Stimulated activated CD8-positive, alpha-beta memory T cell treated with anti-CD3 and anti-CD28 coated beads, Interleukin-7, amount 100 ng/mL, for 4 hours (primary cell): Measurements from ENCODE around the gene GANC.
"Not testable (repeated sequence)": the region's sequence is repeated elsewhere in the genome, so short reads cannot be mapped to it uniquely, and the experiment has no call there.

Source experiments
- DNase-seq, 2 donors: peaks; one replicate each; pipeline ENCODE4 v3.0.0-alpha.2; 2020; ENCODE audit warnings: low read depth in 2 of 2

The GANC gene

DNA sequence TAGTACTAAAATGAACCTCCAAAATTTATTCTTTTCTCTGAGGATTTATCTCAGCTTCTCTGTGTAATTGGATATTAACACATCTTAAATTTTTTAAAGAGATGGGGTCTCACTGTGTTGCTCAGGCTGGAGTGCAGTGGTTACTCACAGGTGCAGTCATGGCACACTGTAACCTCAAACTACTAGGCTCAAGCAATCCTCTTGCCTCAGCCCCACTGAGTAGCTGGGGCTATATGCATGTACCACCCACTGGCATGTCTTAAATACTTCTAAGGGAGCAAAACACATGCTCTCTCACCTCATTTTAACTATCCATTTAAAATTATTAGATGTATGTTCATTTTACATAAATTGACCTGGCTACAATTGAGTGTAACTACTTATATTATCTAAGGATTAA is 11.6 kb downstream of the GANC start:
- no peak for DNase-seq

DNA sequence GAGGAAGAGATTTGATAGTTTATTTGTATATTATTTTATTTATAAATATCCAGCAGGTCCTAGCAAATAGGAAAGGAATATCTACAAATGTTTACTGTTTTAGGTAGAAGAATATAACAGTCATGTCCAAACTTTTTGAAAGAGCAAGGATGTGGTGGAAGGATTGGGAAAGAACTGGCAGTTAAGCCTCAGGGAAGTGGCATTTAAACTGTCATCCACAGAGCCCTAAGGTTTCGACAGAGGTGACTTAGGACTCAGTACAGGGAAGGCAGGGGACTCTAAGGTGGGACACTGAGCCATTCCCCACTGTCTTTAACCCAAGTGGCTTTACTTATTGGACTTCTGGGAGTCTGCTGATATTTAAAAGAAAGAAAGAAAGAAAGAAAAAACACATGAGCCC is 12.0 kb downstream of the GANC start:
- DNase-seq: no peak

DNA sequence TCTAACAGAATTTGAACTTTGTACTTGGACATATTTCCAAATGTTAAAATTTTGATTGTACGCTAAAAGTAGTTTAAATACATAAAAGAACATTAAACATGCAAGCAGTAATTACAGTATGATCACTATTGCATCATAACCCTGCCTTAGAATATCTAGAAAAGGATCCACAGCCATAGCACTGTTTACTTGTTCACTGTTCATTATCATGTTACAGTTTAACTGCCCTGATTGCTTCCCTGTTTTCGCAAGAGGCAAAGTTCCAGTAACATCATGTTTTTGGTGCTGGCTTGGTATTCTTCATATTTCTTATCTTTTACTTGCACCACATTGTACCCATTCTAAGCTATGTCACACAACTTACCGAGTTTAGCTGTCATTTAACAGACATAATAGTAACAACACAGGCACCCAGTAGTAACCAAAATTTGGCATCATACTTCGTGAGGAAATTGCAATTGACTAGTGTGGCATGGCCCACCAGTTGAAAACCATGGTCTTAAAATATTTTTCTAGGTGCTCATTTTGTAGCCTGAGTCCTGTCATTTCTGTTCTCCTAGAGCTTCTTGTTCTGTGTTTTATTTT is 13.5 kb downstream of the GANC start:
- DNase-seq: no peak

DNA sequence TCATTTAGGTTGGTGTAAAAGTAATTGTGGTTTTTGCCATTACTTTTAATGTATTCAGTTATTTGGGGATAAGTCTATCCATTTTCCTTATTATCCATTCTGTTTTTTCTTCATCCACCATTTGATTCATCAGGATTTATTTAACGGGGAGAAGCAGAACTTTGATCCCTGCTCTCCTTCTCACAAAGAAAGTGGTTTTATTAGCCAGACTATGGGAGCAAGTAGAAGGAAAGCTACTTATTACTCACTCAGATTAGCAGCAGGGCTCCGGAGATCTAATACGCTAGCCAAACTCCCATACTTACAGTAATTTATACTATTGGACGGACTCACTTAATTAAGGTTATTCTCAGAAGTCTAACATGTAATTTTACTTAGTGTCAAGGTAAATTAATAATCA is 14.9 kb downstream of the GANC start:
- DNase-seq: no peak

DNA sequence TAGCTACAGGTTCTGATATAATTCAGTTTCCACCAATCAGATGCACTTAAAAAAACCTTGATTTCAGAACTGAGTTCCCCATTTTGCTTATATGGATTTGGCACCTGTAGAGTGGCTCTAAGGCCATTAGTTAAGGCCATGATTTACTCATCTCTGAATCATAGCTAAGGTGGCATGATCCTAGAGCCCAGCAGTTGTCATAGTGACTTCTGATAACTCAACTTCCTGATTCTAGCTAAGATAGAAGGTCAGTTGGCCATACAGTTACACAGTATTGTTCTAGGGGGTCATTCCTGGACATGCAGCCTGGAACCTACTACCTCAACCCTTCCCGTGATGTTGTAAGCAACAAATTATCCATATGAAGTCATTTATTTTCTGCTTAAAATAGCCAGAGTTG is 16.2 kb downstream of the GANC start:
- DNase-seq: no peak

DNA sequence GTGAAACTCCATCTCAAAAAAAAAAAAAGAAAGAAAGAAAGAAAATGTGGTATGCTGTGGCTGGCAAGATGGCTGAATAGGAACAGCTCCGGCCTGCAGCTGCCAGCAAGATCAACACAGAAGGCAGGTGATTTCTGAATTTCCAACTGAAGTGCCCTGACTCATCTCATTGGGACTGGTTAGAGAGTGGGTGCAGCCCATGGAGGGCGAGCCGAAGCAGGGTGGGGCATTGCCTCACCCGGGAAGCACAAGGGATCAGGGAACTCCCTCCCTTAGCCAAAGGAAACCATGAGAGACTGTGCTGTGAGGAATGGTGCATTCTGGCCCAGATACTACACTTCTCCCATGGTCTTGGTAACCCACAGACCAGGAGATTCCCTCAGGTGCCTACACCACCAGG is 28.0 kb downstream of the GANC start:
- DNase-seq: not testable (repeated sequence)

DNA sequence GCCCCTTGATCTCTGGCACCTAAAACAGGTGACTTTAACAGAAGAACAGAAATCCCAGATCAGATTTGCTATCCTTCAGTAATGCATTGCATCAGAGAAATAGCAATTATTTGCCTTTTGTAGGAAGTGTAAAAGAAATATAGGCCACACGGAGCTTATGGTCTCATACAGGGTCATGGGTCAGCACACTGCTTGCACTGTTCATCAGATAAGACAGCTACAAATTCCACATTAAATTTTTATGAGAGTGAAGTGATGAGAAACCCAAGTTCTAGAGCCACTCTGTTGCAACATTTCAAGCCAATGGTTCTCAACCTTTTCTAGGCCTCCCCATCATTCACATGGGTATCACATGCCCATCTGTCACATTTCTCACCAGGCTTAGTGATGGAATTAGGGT is 33.7 kb downstream of the GANC start:
- no peak for DNase-seq

DNA sequence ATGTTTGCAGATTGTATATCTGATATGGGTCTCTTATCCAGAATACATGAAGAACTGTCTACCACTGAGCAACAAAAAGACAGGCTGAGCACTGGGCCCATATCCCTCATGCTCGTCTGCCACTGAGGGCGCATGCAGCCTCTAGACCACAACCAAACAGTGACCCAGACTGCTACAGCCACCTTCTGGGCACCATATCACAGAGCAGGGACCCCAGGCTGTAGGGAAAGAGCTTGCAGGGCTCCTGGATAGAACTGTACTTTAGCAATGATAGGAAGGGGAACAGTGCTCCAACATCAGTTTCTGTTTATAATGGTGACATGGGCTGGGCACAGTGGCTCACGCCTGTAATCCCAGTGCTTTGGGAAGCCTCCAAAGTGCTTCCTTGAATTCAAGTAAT is 40.5 kb downstream of the GANC start:
- DNase-seq: no peak

DNA sequence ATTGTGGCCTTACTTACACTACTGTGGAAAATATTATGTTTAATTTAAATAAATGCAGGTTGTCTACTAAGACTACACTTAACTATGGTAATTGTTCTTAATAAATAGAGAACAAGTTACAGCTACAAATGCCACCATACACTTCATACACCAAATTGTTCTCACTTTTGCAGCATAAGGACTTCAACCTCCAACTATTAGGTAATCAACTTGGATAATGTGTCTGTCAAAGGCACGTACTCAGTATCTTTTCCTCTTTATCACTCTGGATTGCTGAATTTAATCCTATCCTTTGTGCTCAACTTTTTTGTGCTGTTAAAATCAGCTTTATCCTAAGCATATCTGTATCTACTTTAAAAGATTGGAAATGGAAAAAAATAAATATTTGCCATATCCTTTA is 41.8 kb downstream of the GANC start:
- DNase-seq: no peak

DNA sequence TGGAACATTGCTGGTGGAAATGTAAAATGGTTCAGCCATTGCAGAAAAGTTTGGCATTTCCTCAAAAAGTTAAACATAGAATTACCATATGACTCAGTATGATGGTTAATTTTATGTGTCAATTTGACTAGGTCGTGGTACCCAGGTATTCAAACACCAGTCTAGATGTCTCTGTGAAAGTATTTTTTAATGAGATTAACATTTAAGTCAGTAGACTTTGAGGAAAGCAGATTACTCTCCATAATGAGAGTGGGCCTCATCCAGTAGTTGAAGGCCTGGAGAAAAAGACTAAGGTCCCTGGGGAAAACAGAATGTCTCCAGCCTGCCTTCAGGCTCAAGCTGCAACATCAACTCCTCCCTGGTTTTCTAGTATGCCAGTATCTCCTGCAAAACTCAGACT is 42.5 kb downstream of the GANC start:
- DNase-seq: no peak

DNA sequence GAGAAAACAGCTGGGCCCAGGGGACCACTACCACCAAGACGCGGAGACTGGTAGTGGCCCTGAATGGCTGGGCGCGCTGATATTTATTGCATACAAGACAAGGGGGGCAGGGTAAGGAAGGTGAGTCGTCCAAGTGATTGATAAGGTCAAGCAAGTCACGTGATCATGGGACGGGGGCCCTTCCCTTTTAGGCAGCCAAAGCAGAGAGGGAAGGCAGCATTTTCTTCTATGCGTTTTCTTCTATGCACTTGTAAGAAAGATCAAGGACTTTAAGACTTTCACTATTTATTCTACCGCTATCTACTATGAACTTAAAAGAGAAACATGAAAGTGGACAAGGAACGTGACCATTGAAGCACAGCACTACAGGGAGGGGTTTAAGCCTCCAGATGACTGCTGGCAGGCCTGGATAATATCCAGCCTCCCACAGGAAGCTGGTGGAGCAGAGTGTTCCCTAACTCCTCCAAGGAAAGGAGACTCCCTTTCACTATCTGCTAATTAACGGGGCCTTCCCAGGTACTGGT is 43.3 kb downstream of the GANC start:
- not testable (repeated sequence) for DNase-seq

DNA sequence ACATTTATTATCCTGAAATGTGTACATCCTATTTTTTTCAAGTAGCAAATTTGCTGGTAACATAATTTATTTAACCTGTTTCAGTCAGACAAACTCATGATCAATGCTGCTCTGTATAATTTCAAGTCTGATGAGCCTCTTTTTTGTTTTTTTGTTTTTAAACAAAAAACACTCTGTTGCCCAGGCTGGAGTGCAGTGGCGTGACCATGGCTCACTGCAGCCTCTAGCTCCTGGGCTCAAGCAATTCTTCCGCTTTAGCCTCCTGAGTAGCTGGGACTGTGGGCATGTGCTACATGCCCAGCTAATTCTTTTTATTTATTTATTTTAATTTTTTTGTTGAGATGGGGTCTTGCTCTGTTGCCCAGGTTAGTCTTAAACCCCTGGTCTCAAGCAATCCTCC is 46.2 kb downstream of the GANC start:
- DNase-seq: no peak

DNA sequence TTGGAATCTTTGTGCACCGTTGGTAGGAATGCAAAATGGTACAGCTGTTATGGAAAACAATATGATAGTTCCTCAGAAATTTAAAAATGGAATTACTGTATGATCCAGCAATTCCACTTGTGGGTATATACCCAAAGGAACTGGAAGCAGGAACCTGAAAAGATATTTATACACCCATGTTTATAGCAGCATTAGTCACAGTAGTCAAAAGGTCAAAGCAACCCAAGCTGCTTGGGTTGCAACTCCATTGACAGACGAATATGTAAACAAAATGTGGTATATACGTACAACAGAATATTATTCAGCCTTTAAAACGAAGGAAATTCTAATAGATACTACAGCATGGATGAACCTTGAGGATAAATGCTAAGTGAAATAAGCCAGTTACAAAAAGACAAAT is 51.3 kb downstream of the GANC start:
- no peak for DNase-seq

DNA sequence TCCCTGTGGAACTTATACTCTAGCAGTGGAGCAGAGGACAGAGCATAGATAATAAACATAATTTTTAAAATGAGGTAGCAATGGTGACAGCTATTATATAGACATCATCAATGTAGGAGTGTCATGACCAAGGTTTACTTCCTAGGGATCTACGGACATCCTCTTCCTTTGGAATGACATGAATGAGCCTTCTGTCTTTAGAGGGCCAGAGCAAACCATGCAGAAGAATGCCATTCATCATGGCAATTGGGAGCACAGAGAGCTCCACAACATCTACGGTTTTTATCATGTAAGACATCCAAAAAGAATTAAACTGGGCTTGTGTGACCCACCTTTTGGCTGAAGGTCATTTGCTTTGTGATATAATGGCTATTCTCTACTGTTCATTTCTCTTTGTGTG is 56.2 kb downstream of the GANC start:
- no peak for DNase-seq

DNA sequence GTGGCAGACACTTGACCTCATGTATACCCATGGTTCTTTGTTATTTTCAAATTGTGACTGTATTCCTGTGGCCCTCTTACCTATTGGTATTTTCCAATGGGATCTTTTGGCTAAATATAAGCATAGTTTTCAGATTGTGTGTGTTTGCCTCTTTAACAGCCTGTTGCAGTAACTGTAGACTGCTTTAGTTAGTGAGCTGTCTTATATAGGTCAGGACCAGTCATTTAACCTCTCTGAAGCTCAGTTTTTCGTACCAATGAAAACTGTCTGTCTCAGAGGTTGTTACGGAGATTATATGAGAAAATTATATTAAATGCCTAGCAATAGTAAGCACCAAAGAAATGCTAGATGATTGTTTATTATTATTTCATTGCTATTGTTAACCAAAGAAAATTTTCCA is 57.0 kb downstream of the GANC start:
- DNase-seq: no peak

DNA sequence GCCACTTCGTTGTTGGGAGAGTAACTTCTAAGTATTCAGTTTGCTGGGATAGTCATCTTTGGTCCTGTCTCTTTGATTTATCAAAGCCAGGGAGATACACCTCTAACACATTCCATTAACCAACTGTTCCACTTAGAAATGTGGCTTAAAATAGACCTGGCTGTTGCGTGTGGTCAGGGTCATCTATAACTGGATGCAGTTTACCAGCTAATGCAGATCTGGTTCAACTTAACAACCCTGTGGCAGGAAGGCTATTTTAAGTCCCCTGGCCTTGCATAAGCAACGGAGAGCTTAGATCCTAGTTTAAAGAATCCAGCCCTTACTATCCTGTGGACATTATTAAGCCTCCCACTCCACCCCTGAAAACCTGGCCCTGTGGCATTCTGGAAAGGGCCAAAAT is 58.2 kb downstream of the GANC start:
- DNase-seq: no peak

DNA sequence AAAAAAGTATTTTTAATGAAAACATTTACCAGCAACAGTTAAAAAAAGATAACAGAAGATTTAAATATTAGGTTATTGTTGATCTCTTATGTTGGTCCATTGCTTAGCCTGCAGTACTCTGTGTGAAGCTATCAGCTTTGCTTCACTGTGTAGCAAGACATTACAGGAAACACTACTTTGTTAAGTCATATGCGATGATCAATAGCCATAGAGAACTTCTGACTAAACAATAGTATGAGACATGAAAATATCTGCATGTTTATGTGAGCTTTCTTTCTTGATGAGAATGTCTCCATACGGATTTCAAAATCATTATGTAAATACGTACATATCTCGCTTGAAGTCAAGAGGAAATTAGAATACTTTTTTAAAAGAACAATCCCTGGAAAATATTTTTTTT is 59.3 kb downstream of the GANC start:
- DNase-seq: no peak

DNA sequence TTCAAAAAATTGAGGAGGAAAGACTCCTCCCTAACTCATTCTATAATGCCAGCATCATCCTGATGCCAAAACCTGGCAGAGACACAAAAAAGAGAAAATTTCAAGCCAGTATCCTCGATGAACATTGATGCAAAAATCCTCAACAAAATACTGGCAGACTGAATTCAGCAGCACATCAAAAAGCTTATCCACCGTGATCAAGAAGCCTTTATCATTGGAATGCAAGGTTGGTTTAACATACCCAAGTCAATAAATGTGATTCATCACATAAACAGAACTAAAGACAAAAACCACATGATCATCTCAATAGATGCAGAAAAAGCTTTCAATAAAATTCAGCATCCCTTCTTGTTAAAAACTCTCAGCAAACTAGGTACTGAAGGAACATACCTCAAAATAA is 62.1 kb downstream of the GANC start:
- no peak for DNase-seq

DNA sequence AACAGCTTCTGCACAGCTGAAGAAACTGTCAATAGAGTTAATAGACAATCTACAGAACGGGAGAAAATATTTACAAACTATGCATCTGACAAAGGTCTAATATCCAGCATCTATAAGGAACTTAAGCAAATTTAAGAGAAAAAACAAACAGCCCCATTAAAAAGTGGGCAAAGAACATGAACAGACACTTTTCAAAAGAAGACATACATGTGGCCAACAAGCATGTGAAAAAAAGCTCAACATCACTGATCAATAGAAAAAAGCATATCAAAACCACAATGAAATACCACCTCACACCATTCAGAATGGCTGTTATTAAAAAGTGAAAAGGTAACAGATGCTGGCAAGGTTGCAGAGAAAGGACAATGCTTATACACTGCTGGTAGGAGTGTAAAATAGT is 63.6 kb downstream of the GANC start:
- not testable (repeated sequence) for DNase-seq

DNA sequence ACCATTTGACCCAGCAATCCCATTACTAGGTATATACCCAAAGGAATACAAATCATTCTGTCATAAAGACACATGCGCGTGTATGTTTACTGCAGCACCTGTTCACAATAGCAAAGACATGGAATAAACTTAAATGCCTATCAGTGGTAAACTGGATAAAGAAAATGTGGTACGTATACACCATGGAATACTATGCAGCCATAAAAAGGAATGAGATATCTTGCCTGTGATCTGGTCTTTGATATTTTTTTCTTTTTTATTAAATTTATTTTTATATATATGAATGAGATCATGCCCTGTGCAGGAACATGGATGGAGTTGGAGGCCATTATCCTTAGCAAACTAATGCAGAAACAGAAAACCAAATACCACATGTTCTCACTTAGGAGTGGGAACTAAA is 64.1 kb downstream of the GANC start:
- DNase-seq: not testable (repeated sequence)

DNA sequence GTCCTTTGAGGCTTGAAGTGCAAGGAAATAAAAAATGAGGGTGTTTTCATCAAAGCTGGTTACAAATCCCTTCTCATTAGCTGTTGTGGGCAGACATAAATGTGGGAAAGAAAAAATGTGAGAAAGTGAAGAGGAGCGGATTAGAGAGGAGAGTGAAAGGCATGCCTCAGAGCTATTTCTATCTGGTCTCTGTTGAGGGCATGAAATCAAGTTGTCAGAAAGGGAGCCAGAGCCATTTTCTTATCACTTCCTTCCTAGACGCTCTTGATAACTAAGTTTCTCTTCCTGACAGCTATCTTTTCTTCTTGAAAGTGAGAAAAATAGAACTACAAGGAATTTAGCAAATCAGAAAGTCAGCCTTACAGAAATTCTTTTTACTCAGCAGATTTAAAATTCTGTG is 65.5 kb downstream of the GANC start:
- DNase-seq: no peak

DNA sequence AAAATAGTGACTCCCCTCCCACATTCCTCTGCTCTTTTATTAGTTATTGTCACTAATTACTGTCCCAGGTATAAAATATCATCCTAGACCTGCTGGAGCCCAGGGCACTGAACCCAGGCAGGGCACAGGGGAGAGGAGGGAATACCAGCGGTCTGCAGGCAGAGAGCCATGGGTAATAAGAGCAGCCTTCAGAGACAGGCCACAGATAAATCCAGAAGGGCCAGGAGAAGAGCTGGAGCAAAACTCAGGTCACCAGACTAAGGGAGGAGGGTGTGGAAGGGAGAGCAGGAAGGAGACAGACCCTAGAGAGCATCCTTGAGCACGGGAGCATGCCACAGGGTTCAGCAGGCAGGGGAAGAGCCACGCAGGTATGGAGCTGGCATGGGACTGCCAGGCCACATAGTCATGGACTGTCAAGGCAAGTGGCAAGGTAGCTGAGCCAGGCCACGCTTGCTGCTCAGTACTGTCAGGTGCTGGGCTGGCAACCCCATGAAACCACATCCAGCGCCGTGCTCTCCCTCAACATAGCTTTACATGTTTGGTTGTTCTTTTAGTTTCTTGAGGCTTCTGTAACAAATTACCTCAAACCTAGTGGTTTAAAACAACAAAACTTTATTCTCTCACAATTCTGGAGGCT is 70.7 kb downstream of the GANC start:
- DNase-seq: no peak

DNA sequence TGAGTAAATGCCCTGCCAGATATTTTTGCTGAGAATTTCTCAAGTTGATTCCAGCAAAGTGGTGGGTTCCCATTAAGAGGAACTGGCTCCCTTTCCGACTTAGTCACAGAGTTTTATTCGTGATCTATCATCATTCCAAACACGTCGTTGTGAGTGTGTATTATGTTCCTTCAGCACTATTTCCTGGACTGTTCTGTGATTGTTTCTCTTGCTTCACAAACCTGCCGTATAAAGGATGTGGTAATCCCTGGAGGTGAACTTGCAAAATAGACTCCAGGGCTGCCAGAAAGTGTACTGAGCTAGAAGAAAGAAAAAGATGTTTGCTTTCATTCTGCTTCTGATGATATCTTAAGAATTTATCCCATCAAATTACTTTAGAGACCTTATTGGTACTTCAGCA is 71.8 kb downstream of the GANC start:
- no peak for DNase-seq

DNA sequence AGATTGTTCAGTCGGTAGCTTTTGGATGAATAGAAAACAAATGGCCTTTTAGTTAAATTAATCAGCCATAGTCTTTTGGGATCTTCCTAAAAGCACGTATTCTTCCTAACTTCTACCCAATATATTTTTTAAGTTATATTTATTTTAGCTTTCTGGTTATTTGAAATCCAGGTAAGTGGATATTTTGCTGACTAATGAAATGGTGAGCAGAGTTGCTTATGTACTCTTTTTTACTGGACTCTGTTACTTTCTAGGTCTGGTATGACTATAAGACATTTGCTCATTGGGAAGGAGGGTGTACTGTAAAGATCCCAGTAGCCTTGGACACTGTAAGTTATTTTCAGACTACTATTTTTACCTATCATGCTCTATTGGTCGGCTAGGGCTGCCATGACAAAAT is 72.5 kb downstream of the GANC start:
- no peak for DNase-seq
